GM13976 (cell line): ENCODE data around the gene CALN1.
"Not testable (repeated sequence)": the region's sequence is repeated elsewhere in the genome, so short reads cannot be mapped to it uniquely, and the experiment has no call there.

Source experiments
- DNase-seq: peaks from one replicate; pipeline ENCODE4 v3.0.0; 2012; ENCODE audit warnings: low spot score
- CTCF ChIP-seq: IDR thresholded peaks from 2 replicates; pipeline ENCODE4 v1.5.1; 2012; ENCODE audit warnings: borderline replicate concordance, mild to moderate bottlenecking; ENCODE audit not compliant: insufficient read depth; ENCODE audit errors: extremely low read depth, missing control alignments, control extremely low read depth
- in situ Hi-C: fragments of 300-500 bp; cut with MboI; formaldehyde crosslinking; loops from one replicate; pipeline ENCODE4 v1.12.0; 2022; ENCODE audit warnings: low sequenced_read_pairs, mixed read lengths, inconsistent platforms; ENCODE audit not compliant: unreplicated experiment

CALN1 gene

GRCh38 chr7:71925663-71926062 is 486.5 kb downstream of the CALN1 start:
- DNase-seq, result no peak
- in situ Hi-C loops, result no loop called here
- TF ChIP-seq CTCF, result no peak

- DNase-seq, result not testable (repeated sequence)
Measured at GRCh38 chr7:71914204-71914603, 497.9 kb downstream of the CALN1 start.

DNA sequence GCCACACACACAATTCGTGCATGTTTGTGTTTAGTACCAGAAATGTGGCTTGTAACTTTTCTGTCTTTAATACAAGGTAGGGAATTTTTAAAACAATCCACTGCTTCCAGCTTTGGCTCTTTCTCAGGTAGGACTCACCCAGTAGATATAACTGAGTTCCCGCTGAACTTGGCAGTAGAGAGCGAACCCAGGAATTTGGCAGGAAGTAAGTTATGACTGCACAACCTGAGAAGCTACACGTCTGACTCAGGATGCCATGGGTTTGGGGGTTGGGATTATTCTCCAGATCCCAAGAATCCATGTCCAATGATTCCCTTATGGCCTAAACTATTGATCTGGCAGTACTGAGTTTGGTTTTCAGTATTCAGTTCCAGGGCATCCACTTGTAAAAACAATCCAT is 499.7 kb downstream of the CALN1 start:
- DNase-seq, result no peak
- in situ Hi-C loops, result no loop called here
- no peak for TF ChIP-seq CTCF

More at GRCh38 chr7:71914204-71914603, 497.9 kb downstream of the CALN1 start:
- in situ Hi-C loops, result not testable (repeated sequence)

GRCh38 chr7:71911051-71911450 is 501.1 kb downstream of the CALN1 start:
- in situ Hi-C loops, result no loop called here
- TF ChIP-seq CTCF, result no peak
- DNase-seq, result no peak

- no peak for TF ChIP-seq CTCF
- in situ Hi-C loops, result no loop called here
- DNase-seq, result no peak
Measured at GRCh38 chr7:71905821-71906220, 506.3 kb downstream of the CALN1 start.

DNA sequence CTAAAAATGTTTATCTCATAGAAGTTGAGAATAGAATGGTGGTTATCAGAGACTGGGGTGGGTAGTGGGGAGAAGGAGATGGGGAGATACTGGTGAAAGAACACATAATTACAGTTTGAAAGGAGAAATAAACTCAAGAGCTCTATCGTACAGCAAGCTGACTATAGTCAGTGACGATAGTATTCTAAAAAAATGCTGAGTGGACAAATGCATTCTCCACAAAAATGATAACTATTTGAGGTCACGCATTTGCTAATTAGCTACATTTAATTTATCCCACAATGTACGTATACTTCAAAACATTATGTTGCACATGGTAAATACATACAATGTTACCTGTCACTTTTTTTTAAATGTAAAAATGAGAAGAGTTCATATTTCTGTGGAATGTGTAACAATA is 507.7 kb downstream of the CALN1 start:
- TF ChIP-seq CTCF, result no peak
- in situ Hi-C loops, result no loop called here
- no peak for DNase-seq

DNA sequence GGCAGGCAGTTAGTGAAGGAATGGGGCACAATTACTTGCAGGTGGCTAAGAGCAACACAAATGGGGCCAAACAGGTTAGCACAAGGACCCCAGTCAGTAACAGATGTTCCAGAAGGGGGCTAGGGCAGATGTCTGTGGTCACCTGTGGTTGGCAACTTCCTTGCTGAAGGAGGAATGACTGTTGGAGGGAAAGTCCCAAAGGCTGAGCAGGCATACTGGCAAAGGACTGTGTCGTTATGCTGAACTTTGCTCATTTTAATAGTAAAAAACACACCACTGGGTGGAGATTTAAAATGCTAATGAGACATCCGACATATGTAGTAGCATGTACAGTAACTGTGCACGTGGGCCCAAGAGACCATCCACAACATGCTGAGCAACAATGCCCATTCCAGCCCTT is 511.6 kb downstream of the CALN1 start:
- no peak for DNase-seq
- in situ Hi-C loops, result no loop called here
- TF ChIP-seq CTCF, result no peak
